GM12864 (cell line): ENCODE results near the gene ADAMTS14.

ENCODE experiments used
- DNase-seq: peaks from one replicate; pipeline ENCODE4 v3.0.0-alpha.2; 2011; ENCODE audit warnings: low read depth
- H3K4me3 ChIP-seq: 2 replicates; pipeline ENCODE4 v1.5.1; 2011; ENCODE audit warnings: mild to moderate bottlenecking, low read depth, low read length, control low read depth
- CTCF ChIP-seq: IDR thresholded peaks from 2 replicates; pipeline ENCODE4 v1.5.1; 2011; ENCODE audit warnings: low read depth, mild to moderate bottlenecking, moderate library complexity, low read length, control low read depth, inconsistent platforms; ENCODE audit errors: missing control alignments

ADAMTS14 gene

GRCh38 chr10:70771311-70772194, 99.2 kb downstream of the ADAMTS14 start:
- TF ChIP-seq CTCF = no peak
- no peak for DNase-seq
- H3K4me3 ChIP-seq = no peak overlapping the region

GRCh38 chr10:70772627-70773026, 100.3 kb downstream of the ADAMTS14 start:
- no peak for DNase-seq
- H3K4me3 ChIP-seq = no peak overlapping the region
- TF ChIP-seq CTCF = no peak

- no peak overlapping the region for H3K4me3 ChIP-seq
- DNase-seq = no peak
- TF ChIP-seq CTCF = no peak
Observed at GRCh38 chr10:70773461-70773860, 101.2 kb downstream of the ADAMTS14 start.

DNA sequence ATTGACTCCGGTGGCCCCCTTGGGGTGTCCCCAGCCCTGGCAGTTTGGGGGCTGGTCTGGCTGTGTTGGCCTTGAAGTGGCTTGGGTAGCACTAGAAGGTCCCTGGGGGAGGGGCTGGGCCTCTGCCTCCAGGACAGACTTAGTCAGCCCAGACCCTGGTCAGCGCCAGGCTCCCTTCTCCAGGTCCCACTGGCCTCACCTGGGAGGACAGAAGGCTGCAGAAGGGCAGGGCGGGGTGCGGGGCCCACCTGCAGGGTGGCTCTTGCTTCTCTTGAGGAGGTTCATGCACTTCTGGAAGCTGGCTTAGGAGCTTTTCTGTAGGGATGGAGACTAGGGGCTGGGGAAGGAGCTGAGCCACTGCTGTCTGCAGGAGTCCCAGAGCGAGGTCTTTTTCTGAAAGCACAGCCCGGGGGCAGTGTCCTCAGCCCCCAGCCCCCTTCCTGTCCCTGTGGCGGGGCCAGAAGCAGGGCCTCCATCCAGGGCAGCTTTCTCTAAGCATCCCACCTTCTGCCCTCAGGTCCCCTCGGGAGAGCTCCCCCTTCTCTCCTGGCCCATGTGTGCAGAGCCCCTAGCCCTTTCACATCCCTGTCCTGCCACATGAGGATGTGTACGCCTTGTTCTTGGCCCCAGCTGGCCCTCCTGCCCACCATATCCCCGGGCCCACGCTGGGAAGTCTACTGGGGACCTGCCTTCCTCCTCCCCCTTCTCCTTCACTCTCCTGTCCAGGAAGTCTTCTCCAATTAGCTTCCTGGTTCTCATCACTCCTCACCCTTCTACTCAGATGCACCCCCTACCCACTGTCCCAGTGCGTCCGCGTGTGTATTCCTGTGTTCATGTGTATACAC, 101.9 kb downstream of the ADAMTS14 start:
- DNase-seq = no peak
- H3K4me3 ChIP-seq = no peak overlapping the region
- TF ChIP-seq CTCF = no peak

GRCh38 chr10:70774810-70775678, 102.7 kb downstream of the ADAMTS14 start:
- no peak for TF ChIP-seq CTCF
- DNase-seq = no peak
- no peak overlapping the region for H3K4me3 ChIP-seq

GRCh38 chr10:70775679-70776454, 103.6 kb downstream of the ADAMTS14 start:
- no peak for TF ChIP-seq CTCF
- H3K4me3 ChIP-seq = no peak overlapping the region
- DNase-seq = no peak
